Fibroblast of the conjunctiva (primary cell): ENCODE data around the gene NCKAP5L.
"Not testable (repeated sequence)": the region's sequence is repeated elsewhere in the genome, so short reads cannot be mapped to it uniquely, and the experiment has no call there.

Experiments used
- DNase-seq: peaks from one replicate; pipeline ENCODE4 v3.0.0-alpha.2; 2010; ENCODE audit warnings: low read depth

NCKAP5L gene

DNA sequence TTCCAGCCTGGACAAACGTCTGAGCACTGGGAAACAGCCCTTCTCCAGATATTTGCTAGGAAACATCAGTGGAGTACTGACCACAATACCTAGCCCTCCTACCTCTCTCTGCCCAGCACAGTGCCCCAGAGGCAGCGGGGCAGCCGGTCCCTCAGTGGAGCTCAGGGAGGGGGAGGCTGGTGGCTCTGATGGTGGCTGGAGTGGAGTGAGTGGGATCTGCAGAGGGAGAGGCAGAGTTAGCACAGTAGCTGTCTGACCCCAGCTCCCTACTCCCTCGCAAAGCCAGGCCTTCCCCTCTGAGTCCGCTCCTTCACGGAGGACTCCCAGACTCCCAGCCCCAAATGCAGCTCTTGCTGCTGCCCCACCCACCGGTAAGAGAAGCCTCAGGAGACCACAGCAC is 30.0 kb downstream of the NCKAP5L start:
- no peak for DNase-seq

GRCh38 chr12:49797449-49797776 is 30.8 kb downstream of the NCKAP5L start:
- no peak for DNase-seq

DNA sequence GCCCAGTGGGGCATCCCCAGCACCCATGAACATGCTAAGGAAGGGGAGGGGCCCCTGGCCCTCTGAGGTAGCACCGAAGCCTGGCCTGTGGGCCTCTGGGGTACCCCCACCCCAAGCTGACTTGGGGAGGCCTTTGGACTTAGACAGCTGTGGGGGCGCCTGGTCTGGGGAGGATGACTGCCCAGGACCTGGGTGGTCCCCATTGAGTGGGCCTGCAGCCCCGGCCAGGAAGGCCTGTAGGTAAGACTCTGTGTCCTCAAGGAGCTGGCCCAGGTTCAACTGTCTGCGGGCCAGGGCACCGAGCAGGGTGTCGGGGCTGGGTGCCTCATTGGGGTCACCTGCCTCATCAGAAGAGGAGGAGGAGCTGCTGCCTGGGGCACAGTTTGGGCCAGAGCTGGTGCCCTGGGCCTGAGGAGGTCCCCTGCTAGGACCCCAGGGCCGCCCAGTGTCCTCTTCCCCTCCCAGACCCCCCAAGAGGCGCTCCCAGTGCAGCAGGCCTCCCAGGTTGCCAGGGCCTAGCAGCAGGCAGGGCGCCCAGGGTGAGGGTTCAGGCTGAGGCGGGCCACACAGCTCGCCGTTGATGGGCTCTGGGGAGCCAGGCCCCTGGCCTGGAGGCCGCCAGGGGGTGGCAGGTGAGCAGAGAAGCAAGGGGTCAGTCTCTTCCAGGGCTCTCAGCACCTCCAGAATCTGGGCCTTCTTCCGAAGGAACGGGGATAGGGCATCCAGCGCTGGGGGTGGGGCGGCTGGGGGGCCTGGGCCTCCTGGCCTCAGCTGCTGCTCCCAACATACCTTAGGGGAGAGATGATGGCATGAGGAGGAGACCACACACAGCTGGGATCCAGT is 31.4 kb downstream of the NCKAP5L start:
- no peak for DNase-seq

DNA sequence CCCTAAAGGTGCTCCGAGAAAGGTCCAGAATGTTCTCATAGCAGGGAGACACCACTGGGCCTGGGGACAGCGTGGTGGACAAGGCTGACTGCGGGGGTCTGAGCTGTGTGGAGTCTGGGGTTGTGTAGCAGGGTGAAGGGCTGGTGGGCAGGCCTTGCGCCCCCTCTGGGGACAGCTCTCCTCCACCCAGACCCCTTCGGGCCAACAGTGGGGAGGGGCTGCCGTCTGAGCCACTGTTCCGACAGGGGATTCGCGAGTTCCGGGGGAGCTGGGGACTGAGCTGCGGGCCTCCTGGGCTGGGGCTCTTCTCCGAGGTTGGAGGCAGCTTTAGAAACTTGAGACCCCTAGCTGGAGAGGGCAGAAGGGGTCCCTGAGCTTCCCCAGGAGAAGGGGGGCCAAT is 32.1 kb downstream of the NCKAP5L start:
- DNase-seq, result no peak

DNA sequence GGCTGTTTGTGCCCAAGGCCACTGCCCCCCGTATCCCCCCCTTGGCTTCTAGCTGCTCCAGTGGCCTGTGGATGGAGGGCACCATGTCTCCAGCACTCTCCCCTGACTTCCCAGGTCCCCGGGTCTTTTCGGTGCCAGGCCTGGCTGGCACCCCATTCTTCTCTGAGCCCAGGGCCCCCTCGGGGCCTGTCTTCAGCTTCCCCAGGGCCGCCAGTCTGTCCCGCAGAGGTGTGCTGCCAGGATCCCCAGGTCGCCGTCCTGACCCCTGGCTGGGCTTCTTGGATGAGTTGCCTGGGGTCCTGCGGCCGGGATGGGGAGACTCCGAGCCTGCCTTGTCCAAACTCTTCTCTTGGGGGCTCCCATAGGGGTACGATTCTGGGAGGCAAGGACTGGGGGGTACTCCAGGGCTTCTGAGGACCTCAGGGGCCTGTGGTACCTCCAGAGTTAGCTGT is 32.5 kb downstream of the NCKAP5L start:
- no peak for DNase-seq

DNA sequence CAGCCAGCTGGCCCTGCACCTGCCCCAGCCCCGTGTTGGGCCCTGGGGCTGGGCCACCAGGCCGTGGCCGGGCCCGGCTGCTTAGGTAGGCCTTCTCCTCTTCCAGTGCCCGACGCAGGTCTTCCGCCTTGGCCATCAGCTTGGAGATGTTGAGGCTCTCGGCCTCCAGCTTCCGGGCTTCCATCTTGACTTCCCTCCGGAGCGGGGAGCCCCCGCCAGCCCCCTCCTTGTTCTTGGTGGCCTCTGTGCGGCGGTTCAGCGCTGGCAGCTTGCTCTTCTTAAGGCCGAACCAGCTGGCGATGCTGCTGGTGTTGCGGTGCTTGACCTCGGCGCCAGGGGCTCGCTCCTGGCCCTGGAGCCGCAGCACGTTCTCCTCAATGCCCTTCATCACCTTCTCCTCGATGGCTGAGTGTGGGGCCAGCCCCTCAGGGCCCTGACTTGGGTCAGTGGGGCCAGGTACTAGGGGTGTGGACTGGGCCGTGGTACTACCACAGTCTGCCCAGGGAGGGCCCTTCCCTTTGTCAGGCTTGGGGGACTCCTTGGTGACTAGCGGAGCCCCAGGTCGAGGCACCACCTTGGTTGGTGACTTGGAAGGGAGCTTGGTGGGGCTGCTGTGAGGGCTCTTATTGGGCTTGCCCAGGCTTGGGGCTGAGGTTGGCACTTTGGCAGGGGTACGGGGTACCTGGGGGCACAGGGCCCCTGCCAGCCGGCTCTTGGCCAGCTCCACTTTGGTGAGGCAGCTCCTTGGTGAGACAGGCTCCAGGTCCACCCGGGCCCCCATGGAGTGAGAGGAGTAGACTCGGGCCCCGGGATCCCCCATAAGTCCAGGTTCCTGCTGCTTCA is 33.2 kb downstream of the NCKAP5L start:
- no peak for DNase-seq

DNA sequence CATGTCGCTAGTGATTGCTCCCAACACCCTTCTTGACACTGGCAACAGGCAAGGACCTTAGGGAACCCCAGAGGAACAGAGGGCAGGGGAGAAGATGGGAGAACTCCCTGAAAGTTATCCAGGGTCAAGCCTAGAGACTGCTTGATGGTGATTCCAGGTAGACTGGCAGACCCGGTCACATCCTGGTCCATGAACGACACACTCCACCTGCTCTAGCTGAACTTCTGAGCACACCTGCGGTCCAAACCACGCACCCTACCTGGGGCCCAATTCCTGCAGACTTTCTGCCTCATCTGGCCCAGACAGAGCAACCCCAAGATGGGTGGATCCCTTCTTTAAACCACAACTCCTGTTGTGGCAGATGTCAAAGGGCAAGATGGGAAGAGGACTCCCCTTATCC is 34.2 kb downstream of the NCKAP5L start:
- DNase-seq, result no peak

- DNase-seq, result no peak
Observed at GRCh38 chr12:49793620-49794019, 34.6 kb downstream of the NCKAP5L start.

- no peak for DNase-seq
Observed at GRCh38 chr12:49792976-49793580, 35.1 kb downstream of the NCKAP5L start.

DNA sequence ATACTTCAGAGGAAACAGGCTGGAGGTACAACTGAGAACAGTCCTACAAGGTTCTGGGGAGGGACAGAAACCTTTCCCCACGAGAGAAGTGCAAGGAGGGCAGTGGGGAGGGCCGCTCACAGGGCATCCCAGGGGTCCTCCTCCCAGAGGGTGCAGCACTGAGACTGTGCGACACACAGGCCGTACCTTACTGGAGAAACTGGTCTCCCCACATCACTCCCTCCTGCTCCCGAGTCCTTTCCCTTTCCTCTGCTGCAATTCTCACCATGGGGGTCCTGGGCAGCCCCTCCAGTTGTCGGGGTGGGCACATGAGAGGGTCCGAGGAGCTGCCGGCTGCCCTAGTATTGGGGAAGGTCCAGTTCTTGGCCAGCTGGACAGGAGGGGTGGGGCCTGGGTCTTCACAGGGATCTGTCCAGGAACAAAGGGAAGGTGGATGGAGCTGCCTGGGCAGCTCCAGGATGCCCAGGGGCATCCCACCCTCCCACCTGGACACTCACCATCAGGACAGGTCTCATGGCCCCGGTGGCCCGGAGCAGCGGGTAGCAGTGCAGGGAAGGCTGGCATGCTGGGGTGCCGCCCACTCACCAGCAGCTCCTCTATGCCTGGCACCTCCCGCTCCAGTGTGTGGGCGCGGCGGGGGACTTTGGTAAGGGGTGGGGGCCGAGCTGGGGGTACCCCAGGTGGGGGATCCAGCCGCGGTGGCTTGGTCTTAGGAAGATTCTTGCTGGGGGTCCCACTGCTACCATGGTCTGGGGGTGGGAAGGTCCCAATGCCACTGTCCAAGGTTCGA is 35.8 kb downstream of the NCKAP5L start:
- no peak for DNase-seq

GRCh38 chr12:49791700-49792099 is 36.5 kb downstream of the NCKAP5L start:
- no peak for DNase-seq

DNA sequence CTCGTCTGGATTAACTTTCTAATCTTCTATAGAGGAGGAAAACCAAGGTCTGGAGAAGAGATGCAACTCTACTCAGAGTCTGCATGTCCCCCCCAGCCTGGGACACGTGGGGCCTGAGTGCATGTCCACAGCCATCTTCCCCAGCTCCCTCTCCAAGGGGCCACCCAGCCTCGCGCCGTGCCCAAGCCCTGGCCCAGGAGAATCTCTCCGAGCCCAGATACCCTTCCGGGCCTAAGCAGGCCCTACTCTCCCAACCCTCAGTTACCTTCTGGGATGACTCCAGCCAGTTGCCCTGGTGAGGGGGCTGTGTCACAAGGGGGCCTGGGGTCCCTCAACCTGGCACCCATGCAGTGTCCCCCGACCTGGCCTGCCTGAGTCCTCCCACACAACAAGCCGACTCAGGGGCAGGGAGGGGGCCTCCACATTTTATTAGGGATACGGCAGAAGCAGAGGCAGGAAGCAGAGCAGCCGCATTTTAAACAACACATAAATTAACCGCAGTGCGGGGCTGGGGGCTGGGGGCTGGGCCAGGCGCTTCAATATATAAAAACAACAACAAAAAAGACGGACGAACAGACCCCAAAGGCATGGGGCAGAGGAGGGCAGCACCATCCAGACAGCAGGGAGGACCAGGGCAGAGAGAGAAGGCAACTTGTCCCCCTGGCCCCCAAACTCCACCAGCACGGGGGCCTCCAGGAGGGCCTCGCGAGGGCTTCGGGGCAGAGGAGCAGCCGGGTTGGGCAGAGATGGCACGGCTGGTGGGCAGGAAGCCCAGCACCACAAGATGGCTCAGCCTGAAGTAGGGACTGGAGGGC is 37.3 kb downstream of the NCKAP5L start:
- DNase-seq, result no peak

GRCh38 chr12:49789992-49790391 is 38.2 kb downstream of the NCKAP5L start:
- no peak for DNase-seq

DNA sequence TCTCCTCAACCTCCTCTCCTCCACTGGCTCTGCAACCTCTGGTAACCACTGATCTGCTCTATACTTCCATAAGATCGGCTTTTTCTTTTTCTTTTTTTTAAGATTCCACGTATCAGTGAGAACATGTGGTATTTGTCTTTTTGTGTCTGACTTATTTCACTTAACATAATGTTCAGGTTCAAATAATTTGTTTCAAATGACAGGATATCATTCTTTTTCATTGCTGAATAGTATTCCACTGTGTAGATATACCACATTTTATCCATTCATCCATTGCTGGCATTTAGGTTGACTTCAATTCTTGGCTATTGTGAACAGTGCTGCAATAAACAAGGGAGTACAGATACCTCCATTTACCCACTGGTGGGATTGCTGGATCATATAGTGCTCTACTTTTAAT is 40.5 kb downstream of the NCKAP5L start:
- no peak for DNase-seq

DNA sequence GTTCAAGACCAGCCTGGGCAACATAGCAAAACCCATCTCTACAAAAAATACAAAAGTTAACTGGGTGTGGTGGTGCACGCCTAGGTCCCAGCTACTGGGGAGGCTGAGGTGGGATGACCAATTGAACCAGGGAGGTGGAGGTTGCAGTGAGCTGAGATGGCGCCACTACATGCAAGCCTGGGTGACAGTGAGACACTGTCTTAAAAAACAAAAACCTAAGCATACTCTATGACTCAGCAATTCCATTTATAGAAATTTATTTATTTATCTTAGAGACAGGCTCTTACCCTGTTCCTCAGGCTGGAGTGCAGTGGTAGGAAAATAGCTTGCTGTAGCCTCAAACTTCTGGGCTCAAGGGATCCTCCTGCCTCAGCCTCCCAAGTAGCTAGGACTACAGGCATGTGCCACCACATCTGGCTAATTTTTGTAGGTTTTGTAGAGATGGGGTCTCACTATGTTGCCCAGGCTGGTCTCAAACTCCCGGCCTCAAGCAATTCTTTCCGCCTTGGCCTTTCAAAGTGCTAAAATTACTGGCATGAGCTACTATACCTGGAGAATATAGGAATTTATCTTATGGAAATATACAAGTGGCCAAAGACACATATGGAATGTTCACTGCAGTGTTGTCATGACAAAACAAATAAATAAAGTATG is 43.3 kb downstream of the NCKAP5L start:
- no peak for DNase-seq

DNA sequence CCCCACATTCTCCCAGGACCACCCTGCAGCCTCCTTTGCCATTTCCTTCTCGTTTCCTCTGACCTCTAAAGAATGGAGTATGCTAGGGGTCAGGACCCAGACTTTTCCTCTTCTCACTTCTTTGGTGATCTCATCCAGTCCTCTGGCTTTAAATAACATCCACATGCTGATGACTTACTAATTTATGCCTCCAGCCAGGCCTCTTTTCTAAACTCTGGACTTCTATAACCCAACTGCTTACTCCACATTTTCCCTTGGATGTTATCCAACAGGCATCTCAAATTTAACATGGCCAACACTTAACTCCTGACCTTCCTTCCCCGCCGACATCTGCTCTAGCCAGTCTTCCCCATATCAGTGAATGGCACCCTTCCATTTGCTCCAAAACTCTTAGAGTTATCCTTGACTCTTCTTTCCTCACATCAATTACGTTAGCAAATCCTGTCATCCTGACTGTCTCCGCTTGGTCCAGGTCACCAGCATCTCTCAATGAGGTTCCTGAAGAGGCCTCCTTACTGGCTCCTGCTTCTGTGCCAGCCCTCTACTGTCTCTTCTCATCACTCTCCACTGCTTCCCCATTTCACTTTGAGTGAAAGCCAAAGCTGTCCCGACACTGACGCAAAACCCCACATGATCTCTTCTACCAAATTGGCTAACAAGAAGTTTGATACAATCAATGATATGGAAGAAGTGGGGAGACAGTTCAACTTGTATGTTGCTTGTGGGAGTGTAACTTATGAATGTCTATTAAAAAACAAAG is 44.1 kb downstream of the NCKAP5L start:
- DNase-seq, result peak; percentile 75

DNA sequence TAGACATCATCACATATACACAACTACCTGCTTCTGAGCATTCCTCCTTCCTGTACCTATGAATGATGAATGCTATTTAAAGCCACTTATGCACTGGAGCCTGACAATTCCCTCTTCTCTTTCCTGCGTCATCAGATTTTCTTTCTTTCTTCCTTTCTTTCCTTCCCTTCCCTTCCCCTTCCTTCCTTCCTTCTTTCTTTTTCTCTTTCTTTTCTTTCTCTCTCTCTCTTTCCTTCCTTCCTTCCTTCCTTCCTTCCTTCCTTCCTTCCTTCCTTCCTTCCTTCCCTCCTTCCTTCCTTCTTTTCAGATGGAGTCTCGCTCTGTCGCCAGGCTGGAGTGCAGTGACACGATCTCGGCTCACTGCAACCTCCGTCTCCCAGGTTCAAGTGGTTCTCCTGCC is 47.3 kb downstream of the NCKAP5L start:
- DNase-seq, result not testable (repeated sequence)

- no peak for DNase-seq
Observed at GRCh38 chr12:49779581-49779980, 48.6 kb downstream of the NCKAP5L start.

DNA sequence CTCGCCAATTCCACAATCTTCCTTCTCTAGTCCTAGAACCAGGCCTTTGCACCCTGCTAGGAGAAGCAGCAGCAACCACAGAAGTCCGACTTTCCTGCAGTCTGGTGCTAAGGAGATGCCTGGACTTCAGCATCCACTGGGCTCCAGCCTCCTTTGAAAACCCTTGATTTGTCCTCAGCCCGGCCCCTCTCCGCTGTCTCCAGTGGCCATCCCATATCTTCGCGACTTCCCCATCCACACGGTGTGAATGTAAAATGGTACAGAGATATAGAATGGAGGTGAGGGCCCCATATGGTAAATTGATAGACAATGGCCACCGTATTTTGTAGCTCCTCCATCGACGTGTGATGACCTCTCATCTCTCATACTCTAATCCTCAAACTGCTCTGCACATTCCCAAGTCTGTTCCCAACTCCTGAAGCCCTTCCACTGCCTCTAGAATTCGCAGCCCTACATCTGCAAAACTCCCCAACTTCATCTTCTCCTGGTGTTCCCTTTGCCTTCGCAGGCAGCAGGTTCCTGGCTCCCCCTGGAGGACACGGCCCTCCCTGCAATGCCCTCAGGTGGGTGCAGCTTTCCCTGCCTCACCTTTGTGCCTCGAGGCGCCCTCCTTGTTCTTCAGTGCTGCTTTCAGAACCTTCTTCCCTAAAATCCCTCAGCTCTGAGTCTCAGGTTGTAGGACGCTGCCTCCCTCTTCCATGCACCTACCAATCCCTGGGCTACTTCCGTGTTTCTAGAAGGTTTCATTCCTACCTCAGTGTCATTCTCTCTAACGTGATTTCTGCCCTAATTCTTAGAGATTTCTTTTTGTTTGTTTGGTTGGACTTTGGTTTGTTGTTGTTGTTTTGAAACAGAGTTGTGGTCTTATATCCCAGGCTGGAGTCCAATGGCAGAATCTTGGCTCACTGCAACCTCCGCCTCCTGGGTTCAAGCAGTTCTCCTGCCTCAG is 50.1 kb downstream of the NCKAP5L start:
- DNase-seq, result no peak
